ENCODE data around the gene NUDT1.
"Not testable (repeated sequence)": the region's sequence is repeated elsewhere in the genome, so short reads cannot be mapped to it uniquely, and the experiment has no call there.

Gene NUDT1

DNA sequence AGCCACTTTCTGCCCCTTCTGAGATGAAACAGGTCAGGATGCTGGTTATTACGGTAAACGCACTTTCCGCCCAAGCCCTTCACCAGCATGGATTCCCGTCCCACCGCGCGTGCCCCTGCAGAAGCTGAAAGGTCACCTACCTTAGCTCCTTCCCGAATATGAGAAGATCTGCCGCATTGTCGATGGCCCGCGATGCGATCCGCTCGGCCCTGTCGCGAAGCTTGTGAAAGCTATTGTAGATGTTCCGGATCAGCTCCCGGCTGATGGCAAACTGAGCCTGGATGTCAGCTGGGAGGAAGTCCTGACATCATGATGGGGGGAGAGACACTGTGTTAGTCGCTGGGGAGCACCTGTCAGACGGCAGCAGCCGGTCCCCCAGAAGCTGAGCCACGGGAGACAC is 22.1 kb downstream of the NUDT1 start:
- TF ChIP-seq, protein P1, sequence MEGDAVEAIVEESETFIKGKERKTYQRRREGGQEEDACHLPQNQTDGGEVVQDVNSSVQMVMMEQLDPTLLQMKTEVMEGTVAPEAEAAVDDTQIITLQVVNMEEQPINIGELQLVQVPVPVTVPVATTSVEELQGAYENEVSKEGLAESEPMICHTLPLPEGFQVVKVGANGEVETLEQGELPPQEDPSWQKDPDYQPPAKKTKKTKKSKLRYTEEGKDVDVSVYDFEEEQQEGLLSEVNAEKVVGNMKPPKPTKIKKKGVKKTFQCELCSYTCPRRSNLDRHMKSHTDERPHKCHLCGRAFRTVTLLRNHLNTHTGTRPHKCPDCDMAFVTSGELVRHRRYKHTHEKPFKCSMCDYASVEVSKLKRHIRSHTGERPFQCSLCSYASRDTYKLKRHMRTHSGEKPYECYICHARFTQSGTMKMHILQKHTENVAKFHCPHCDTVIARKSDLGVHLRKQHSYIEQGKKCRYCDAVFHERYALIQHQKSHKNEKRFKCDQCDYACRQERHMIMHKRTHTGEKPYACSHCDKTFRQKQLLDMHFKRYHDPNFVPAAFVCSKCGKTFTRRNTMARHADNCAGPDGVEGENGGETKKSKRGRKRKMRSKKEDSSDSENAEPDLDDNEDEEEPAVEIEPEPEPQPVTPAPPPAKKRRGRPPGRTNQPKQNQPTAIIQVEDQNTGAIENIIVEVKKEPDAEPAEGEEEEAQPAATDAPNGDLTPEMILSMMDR (IDR thresholded peaks at IDR 0.05; ENCODE audit: insufficient read depth, low read length): no peak
- TF ChIP-seq, protein P2, sequence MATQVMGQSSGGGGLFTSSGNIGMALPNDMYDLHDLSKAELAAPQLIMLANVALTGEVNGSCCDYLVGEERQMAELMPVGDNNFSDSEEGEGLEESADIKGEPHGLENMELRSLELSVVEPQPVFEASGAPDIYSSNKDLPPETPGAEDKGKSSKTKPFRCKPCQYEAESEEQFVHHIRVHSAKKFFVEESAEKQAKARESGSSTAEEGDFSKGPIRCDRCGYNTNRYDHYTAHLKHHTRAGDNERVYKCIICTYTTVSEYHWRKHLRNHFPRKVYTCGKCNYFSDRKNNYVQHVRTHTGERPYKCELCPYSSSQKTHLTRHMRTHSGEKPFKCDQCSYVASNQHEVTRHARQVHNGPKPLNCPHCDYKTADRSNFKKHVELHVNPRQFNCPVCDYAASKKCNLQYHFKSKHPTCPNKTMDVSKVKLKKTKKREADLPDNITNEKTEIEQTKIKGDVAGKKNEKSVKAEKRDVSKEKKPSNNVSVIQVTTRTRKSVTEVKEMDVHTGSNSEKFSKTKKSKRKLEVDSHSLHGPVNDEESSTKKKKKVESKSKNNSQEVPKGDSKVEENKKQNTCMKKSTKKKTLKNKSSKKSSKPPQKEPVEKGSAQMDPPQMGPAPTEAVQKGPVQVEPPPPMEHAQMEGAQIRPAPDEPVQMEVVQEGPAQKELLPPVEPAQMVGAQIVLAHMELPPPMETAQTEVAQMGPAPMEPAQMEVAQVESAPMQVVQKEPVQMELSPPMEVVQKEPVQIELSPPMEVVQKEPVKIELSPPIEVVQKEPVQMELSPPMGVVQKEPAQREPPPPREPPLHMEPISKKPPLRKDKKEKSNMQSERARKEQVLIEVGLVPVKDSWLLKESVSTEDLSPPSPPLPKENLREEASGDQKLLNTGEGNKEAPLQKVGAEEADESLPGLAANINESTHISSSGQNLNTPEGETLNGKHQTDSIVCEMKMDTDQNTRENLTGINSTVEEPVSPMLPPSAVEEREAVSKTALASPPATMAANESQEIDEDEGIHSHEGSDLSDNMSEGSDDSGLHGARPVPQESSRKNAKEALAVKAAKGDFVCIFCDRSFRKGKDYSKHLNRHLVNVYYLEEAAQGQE (IDR thresholded peaks at IDR 0.05; ENCODE audit: insufficient replicate concordance, low read depth): no peak
- TF ChIP-seq GABPA (IDR thresholded peaks at IDR 0.05; ENCODE audit: low read depth) (no peak), SPI1 (IDR thresholded peaks at IDR 0.05; ENCODE audit: borderline replicate concordance, low read depth) (no peak), POLR2AphosphoS5 (IDR thresholded peaks at IDR 0.05; ENCODE audit: low read depth) (no peak)
- no peaks in the 10 kb centered on the region for H3K27me3 ChIP-seq (ENCODE audit: insufficient read depth, poor library complexity, severe bottlenecking)
- no peak overlapping the region for H3K27ac ChIP-seq (replicated peaks)
- no peak for DNase-seq (ENCODE audit: low read depth in 1 of 2, low spot score in 1 of 2)
- H3K4me3 ChIP-seq (replicated peaks; ENCODE audit: insufficient read depth, low read length): no peak overlapping the region

DNA sequence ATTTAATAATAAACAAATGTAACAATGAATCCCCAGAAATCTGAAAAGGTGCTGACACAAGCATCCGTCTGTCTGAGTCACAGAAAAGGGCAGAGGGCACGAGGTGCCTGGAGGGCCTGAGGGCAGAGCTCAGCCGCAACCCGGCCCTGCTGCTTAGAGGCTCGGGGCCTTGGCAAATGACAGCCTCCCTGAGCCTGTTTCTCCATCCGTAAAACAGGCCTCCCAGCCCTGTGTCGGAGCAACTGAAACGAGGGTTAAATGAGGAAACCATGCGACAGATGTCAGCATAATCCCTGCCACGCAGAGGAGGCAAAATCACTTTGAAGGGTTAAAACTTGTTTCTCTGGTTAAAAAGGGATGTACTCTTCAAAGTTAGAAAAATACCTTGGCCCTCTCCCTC is 24.9 kb downstream of the NUDT1 start:
- DNase-seq (ENCODE audit: low read depth in 1 of 2, low spot score in 1 of 2): no peak
- Histone ChIP-seq H3K27me3 (ENCODE audit: insufficient read depth, poor library complexity, severe bottlenecking) (no peaks in the 10 kb centered on the region), H3K4me3 (replicated peaks; ENCODE audit: insufficient read depth, low read length) (no peak overlapping the region), H3K27ac (replicated peaks) (no peak overlapping the region)
- no peak for TF ChIP-seq GABPA (IDR thresholded peaks at IDR 0.05; ENCODE audit: low read depth)
- TF ChIP-seq SPI1 (IDR thresholded peaks at IDR 0.05; ENCODE audit: borderline replicate concordance, low read depth): no peak
- TF ChIP-seq POLR2AphosphoS5 (IDR thresholded peaks at IDR 0.05; ENCODE audit: low read depth): no peak
- TF ChIP-seq, protein P2 (IDR thresholded peaks at IDR 0.05; ENCODE audit: insufficient replicate concordance, low read depth): no peak
- TF ChIP-seq, protein P1 (IDR thresholded peaks at IDR 0.05; ENCODE audit: insufficient read depth, low read length): no peak

DNA sequence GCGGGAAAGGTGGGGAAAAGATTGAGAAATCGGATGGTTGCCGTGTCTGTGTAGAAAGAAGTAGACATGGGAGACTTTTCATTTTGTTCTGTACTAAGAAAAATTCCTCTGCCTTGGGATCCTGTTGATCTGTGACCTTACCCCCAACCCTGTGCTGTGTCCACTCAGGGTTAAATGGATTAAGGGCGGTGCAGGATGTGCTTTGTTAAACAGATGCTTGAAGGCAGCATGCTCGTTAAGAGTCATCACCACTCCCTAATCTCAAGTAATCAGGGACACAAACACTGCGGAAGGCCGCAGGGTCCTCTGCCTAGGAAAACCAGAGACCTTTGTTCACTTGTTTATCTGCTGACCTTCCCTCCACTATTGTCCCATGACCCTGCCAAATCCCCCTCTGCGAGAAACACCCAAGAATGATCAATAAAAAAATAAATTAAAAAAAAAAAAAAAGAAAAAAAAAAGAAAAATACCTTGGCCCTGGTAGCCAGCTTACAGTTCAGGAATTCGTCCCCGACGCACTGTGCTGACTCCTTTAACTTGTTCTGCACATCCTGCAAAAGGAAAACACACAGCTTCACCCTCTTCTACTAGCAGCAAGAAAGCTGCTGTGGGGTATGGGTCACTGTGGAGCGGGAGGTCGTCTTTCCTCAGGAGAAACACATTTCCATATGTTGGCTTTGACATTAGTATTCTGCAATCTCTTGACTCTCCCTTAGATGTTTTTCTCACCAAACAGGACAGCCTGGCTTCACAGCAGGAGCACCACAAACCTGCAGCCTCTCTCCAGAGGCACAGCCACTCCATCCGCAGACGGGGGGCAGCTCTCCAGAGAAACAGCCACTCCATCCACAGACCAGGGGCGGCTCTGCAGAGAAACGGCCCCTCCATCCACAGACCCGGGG is 27.3 kb downstream of the NUDT1 start:
- H3K4me3 ChIP-seq (replicated peaks; ENCODE audit: insufficient read depth, low read length): not testable (repeated sequence)

DNA sequence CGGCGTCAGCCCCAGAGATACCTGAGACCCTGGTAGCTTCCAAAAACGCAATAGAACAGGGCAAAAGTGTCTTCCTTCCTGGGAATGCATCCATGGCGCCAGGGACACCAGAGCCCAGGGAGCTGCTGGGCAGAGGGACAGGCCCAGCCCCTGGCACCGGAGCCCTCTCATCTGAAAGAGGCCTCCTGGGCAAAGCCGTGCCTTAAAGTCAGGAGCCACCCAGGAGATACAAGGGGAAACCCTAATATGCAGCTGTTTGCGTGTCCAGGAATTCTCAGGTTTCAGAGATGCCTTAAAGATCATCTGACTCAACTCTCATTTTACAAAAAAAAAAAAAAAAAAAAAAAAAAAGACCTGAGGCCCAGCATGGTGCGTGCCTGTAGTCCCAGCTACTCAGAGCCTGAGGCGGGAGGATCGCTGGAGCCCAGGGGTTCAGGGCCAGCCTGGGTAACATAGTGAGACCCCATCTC is 28.0 kb downstream of the NUDT1 start:
- DNase-seq (ENCODE audit: low read depth in 1 of 2, low spot score in 1 of 2): no peak
- Histone ChIP-seq H3K27me3 (ENCODE audit: insufficient read depth, poor library complexity, severe bottlenecking) (no peaks in the 10 kb centered on the region), H3K4me3 (replicated peaks; ENCODE audit: insufficient read depth, low read length) (no peak overlapping the region), H3K27ac (replicated peaks) (no peak overlapping the region)
- no peak for TF ChIP-seq POLR2AphosphoS5 (IDR thresholded peaks at IDR 0.05; ENCODE audit: low read depth)
- TF ChIP-seq SPI1 (IDR thresholded peaks at IDR 0.05; ENCODE audit: borderline replicate concordance, low read depth): no peak
- TF ChIP-seq, protein P2 (IDR thresholded peaks at IDR 0.05; ENCODE audit: insufficient replicate concordance, low read depth): no peak
- no peak for TF ChIP-seq GABPA (IDR thresholded peaks at IDR 0.05; ENCODE audit: low read depth)
- TF ChIP-seq, protein P1 (IDR thresholded peaks at IDR 0.05; ENCODE audit: insufficient read depth, low read length): no peak

More for the DNA sequence above, 27.3 kb downstream of the NUDT1 start:
- not testable (repeated sequence) for DNase-seq (ENCODE audit: low read depth in 1 of 2, low spot score in 1 of 2); H3K27me3 ChIP-seq (ENCODE audit: insufficient read depth, poor library complexity, severe bottlenecking); H3K27ac ChIP-seq (replicated peaks)
